ENCODE data around the gene ATP11B. TPM values are rescaled to one million over a fixed set of nuclear protein-coding genes. Genes with fewer than 3 reads are reported as not detected.

The ATP11B gene
- total RNA-seq, 4 donors from 2014 or later: 59.0 to 117 (median 75.7) TPM

- DNase-seq (ENCODE audit: low spot score) (no peak), ATAC-seq (ENCODE audit: low FRiP score) (no peak)
- no peak for TF ChIP-seq CTCF (IDR thresholded peaks at IDR 0.05)
Observed at GRCh38 chr3:182829761-182830405, 36.6 kb downstream of the ATP11B start.

- no peak for ATAC-seq (ENCODE audit: low FRiP score)
Observed at GRCh38 chr3:182837855-182838454, 44.7 kb downstream of the ATP11B start.

GRCh38 chr3:182843478-182843877 lies 50.2 kb downstream of the ATP11B start:
- TF ChIP-seq CTCF (IDR thresholded peaks at IDR 0.05): no peak
- no peak for DNase-seq (ENCODE audit: low spot score)
- ATAC-seq (ENCODE audit: low FRiP score): no peak

More at GRCh38 chr3:182837855-182838454, 44.7 kb downstream of the ATP11B start:
- no peak for DNase-seq (ENCODE audit: low spot score)
- TF ChIP-seq CTCF (IDR thresholded peaks at IDR 0.05): no peak

DNA sequence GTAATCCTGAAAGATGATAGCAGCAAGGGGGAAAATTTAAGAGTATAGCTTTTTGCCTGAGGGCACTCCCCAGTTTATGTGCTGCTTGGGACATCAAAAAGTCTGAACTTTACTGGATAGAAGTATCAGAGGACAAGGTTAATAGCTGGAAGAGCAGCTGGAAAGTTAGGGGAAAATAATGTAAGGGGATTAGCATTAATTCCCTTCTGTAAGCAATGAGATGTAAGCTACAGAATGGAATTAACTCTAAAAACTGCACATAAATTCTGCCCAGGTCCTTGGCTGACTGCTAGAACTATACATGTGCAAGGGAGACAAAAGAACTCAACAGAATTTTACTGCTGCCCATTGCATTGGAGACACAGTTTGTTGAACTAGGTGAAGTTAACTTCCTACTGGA lies 55.6 kb downstream of the ATP11B start:
- no peak for DNase-seq (ENCODE audit: low spot score)
- TF ChIP-seq CTCF (IDR thresholded peaks at IDR 0.05): no peak
- ATAC-seq (ENCODE audit: low FRiP score): no peak

GRCh38 chr3:182855076-182855475 lies 61.8 kb downstream of the ATP11B start:
- no peak for TF ChIP-seq CTCF (IDR thresholded peaks at IDR 0.05)
- DNase-seq (ENCODE audit: low spot score): no peak
- no peak for ATAC-seq (ENCODE audit: low FRiP score)

- no peak for DNase-seq (ENCODE audit: low spot score)
- TF ChIP-seq CTCF (IDR thresholded peaks at IDR 0.05): no peak
- ATAC-seq (ENCODE audit: low FRiP score): no peak
Observed at GRCh38 chr3:182861348-182861747, 68.0 kb downstream of the ATP11B start.

Measured in omental fat pad (tissue), 4 donors.